T-helper 2 cell (primary cell): ENCODE data around the gene TLN1.

Source experiments
- DNase-seq, 5 experiments: peaks; one replicate each; pipeline versions ENCODE4 v3.0.0 to v3.0.0-alpha.2; 2012 to 2022

The TLN1 gene

DNA sequence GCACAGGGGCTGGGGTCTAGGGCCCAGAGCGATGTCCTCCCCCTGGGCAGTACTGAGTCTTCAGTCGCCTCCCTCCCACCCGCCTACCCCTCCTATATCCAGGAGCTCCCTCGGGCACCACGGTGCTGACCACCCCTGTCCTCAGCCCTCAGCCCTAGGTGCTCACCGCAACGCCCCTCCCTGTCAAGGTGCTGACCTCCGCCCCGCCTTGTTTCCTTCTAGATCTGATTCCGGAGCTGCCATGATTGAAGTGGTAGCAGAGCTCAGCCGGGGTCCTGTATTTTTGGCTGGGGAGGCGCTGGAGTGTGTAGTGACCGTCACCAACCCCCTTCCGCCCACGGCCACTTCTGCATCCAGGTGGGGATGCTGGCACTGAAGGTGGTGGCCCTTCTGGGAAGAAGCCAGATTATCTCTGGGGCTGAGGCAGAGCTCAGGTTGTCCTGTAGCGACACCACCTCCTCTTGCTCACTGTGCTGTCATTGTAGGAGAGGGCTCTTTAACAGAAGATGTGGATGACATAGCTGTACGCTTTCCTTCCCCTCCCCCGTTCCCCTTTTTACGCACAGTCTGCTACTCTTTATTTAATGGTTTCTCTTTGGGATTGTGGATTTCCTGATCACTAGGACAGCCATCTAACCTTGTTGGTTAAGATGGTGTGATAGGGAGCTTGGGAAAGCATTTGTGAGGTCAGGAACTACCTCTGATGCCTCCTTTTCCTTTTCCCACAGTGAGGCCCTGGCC is 17.7 kb upstream of the TLN1 start:
- peak in 2 of 5 experiments; percentile 32 to 65 for DNase-seq

DNA sequence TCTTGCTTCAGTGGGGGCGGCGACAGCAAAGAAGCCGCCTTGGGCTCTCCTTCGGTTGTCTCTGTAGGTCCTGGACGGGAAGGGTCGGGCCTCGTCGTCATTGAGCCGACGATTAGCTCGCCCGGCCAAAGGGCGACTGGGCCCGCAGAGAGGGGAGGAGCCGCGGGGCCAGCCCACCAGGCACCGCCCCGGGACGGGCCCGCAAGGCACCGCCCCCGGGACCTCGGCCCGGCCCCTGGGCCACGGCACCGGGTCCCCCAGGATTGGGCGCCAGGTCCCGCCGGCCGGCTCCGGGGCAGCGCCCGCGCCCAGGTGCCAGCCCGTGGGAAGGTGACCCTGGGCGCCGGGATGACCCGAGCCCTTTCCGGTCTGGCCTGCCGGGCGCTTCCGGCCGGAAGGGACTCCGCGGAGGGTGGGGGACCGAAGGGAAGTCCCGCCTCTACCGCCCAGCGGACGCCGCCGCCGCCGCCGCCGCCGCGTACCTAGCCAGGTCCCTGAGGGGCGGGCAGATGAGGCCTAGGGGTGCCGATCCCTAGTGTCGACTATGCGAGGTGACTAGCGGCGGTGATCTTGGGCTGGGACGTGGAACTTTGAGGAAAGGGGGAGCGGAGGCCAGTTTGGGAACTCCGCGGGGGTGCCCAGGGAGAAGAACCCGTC is 17.0 kb upstream of the TLN1 start, which contains the start of the genes GBA2 and RGP1:
GBA2 (minus strand) TSS at position 371 of the 657 bp plus-strand sequence. CDS start 524 bp downstream, outside the sequence.
RGP1 (plus strand) TSS at position 430 of the 657 bp plus-strand sequence. CDS start 469 bp downstream, outside the sequence.
- peak; percentile 42 to 77 (median 61) for DNase-seq

DNA sequence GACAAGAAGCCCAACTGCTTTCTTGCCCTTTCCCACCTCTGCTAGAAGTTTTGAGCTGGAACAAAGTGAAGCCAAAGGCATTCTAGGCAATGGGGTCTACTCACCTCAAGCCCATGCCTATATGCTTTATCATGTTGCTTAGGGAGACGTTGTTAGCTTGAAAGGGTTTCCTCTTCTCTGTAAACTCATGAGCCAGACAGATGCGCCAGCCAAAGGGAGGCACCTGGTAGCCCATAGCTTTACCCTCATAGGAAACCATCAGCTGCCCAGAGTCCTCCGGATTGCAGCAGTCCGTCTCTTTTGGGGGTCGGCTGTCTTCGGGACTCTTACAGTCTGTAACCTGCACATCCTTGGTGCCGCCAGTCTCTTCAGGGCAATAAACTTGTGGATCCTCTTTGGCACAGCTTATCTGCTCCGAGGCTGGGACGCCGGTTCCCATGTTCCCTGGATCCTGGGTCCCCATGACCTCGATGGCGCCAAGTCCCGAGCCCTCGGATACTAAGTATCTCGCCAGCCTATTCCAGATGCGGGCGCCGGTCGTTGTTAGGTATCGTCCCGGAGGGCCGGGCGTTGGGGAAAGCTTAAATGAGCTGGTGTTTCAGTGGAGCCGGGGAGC is 16.4 kb upstream of the TLN1 start:
- DNase-seq: peak in 1 of 5 experiments; percentile 27

DNA sequence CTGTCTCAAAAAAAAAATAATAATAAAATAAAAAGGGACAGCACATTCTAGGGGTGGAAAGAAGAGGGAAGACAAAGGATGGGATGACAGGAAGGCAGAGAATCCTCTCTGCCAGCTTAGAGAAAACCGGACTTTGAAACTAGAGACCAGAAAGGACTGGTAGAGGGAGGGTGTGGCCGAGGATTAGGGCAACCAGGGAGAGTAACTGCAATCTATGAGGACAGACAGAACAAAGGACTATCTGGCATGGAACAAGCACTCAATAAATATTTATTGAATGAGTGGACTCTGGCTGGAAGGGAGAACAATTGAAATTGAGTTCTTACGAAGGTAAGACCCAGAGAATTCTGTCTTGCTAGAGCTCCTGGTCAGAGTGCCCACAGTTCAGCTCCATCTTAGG is 14.6 kb upstream of the TLN1 start:
- no peak for DNase-seq

GRCh38 chr9:35745569-35745968 is 13.6 kb upstream of the TLN1 start:
- DNase-seq: no peak

DNA sequence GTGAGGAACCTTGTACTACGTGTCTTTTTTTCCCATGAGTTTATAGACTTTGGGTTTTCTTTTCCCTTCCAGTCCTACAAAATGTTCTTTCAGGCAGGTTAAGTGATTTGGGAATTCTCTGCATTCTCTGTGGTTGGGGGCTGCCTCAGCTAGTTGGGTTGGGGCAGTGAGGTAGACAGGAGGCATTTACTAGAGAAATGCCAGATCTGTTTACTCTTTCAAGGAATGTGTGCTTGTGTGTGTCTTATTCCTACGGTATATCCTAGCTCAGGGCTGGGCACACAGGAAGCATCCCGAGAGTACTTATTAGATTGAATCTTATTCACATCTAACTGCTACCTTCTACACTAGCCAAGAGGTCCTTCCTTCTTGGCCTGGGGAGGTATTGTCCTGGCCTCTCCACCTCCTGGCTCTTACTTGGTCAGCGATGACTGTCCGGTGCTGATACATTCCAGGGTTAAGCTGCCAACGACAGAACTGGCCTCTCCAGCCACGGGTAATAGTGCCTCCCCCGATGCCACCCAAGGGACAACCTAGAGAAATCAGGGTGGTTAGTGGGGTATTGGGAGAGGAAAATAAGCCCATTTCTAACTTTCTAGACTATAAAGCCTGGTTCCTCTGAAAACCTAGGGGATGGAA is 12.0 kb upstream of the TLN1 start:
- no peak for DNase-seq

- no peak for DNase-seq
Measured at GRCh38 chr9:35743452-35743851, 11.5 kb upstream of the TLN1 start.

DNA sequence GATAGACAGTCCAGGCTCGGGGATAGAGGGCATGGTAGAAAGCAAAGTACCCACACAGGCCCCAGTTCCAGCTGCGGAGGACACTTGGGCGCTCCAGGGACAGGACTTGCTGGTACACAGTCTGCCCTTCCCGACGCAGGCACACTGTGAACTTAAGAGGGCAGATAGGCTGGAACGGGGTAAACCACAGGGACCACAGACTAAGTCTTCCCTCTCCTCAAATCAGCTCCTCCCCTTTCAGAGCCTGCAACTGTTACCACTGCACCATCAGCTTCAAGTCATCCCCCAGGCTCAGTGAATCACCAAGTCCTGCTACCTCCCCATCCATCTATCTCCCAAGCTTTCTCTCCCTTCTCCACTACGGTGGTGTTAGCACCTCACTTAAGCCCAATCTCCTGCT is 9.7 kb upstream of the TLN1 start:
- peak in 1 of 5 experiments; percentile 60 for DNase-seq

GRCh38 chr9:35740243-35740642 is 8.2 kb upstream of the TLN1 start:
- no peak for DNase-seq

GRCh38 chr9:35738924-35739323 is 6.9 kb upstream of the TLN1 start:
- DNase-seq: no peak

- no peak for DNase-seq
Measured at GRCh38 chr9:35738186-35738585, 6.2 kb upstream of the TLN1 start.

GRCh38 chr9:35737143-35737542 is 5.1 kb upstream of the TLN1 start:
- DNase-seq: no peak

GRCh38 chr9:35736201-35736633 is 4.2 kb upstream of the TLN1 start:
- DNase-seq: peak in 4 of 5 experiments; percentile 47 to 80 (median 52)

GRCh38 chr9:35734096-35734495 is 2.1 kb upstream of the TLN1 start:
- no peak for DNase-seq

GRCh38 chr9:35732800-35733541 is 976 bp upstream of the TLN1 start:
- DNase-seq: peak in 1 of 5 experiments; percentile 50

DNA sequence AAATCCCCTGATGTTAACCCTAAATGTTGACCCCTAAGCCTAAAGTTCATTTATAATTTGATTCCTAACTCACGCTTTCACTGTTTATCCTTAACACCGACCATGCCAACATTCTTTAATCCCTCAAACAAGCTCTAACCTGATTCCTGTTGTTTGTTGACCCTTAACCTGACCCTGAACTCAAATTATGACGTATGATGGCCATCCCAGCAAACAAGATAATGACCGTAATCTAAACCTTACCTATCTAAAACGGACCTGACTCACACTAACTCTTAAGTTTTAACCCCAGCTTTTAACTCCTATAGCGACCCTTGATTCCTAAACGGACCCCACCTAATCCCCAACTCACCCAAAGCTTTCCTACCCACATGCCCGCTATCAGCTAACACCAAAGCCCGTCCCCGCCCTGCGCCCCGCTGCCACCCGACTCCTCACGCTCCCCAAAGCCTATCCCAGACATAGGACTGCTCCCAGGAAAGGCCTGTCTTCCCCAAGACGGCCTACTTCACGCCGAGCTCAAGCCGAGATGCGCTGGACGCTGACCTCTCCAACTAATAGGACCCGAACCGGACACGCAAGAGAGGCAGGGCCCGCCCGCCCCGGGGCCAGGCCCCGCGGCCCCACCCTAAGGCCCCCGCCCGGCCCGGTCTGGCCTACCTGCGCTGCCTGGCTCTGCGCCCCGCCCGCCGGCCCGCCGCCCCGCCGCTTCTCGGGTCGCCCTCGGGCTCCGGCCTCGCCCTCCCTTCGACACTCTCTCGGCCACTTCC is 395 bp downstream of the TLN1 start:
- no peak for DNase-seq

GRCh38 chr9:35730486-35730854 is 1.5 kb downstream of the TLN1 start:
- DNase-seq: no peak

DNA sequence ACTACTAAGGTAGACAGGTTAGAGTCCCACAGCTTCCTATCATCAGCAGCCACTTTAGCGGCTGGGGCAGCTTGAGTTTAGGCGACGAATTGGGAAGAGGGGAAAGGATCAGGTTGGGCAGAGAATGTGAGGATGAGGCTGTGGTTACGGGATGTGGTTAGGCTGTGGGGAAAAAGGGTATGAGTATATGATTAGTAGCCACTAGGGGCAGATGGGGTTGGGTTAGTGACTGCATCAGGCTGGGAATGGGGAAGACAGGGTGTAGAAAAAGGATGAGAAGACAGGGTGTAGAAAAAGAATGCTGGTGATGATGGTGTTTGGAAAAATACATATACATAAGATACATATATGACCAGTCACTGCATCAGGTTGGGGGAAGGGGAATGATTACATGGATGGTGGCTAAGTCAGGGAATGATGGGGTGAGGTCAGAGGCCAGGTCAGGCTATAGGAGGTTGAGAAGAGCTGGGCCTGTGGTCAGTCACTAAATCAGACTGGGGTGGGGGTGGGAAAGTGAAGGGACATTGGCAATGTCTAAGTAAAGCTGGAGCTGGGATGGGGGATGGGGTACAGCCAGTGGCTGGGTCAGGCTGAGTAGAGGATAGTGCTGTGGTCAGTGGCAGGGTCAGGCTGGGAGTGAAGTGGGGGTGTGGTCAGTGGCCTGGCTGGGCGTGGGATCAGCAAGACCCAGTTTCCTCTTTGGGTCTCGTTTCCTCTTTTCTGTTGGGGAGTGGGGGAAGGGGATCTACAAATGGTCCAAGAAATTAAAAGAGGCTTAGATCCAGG is 2.1 kb downstream of the TLN1 start:
- DNase-seq: peak in 3 of 5 experiments; percentile 17 to 58 (median 36)

- DNase-seq: no peak
Measured at GRCh38 chr9:35729101-35729500, 2.9 kb downstream of the TLN1 start.
